HEK293 (cell line): ENCODE measurements around the gene FGR.

Experiments
- CTCF ChIA-PET: fragments of 350-600 bp; formaldehyde crosslinking; extraction: SDS; loops from one replicate; lab custom pipeline; 2021; ENCODE audit warnings: antibody characterized with exemption; lab: Yijun Ruan, JAX
- POLR2A ChIA-PET: fragments of 300-600 bp; formaldehyde crosslinking; extraction: SDS; loops from one replicate; lab custom pipeline; 2020; ENCODE audit warnings: antibody characterized with exemption, inconsistent platforms; lab: Yijun Ruan, JAX
- H3K27ac ChIP-seq: fragments of 200-500 bp; sonication (Bioruptor generic); 2 replicates; pipeline ENCODE4 v1.5.1; 2014; ENCODE audit warnings: low read depth, low read length, control low read depth, inconsistent platforms; ENCODE audit errors: extremely low read depth
- H3K36me3 ChIP-seq, 2 experiments: fragments of 200-500 bp in 1 of 2; sonication (Bioruptor generic) in 1 of 2; 1 replicate in 1 of 2; 2 replicates in 1 of 2; pipeline ENCODE4 v1.5.1; 2014 to 2017; ENCODE audit warnings: inconsistent platforms in 2 of 2, low read length in 2 of 2; ENCODE audit not compliant: control insufficient read depth in 2 of 2, insufficient read depth in 1 of 2
- H3K4me1 ChIP-seq: fragments of 200-500 bp; sonication (Bioruptor generic); 2 replicates; pipeline ENCODE4 v1.5.1; 2014; ENCODE audit warnings: mild to moderate bottlenecking, low read length, inconsistent platforms; ENCODE audit not compliant: control insufficient read depth, insufficient read depth
- H3K4me3 ChIP-seq: 2 replicates; pipeline ENCODE4 v1.5.1; 2011; ENCODE audit warnings: low read depth, mild to moderate bottlenecking, control low read depth, low read length, moderate library complexity
- H3K9me3 ChIP-seq: fragments of 200-500 bp; sonication (Bioruptor generic); 2 replicates; pipeline ENCODE4 v1.5.1; 2014; ENCODE audit warnings: low read depth, low read length, inconsistent platforms; ENCODE audit not compliant: control insufficient read depth, insufficient read depth
- GLIS1 ChIP-seq: fragments of 450-650 bp; formaldehyde crosslinking; IDR thresholded peaks from 2 replicates; pipeline ENCODE4 v1.5.1; 2016; ENCODE audit warnings: missing biosample characterization, missing genetic modification characterization
- GLIS2 ChIP-seq: fragments of 450-650 bp; formaldehyde crosslinking; IDR thresholded peaks from 2 replicates; pipeline ENCODE4 v1.5.1; 2016; ENCODE audit warnings: missing biosample characterization, missing genetic modification characterization
- KLF10 ChIP-seq: fragments of 450-650 bp; IDR thresholded peaks from 2 replicates; pipeline ENCODE4 v1.5.1; 2018; ENCODE audit warnings: missing biosample characterization, mild to moderate bottlenecking, missing genetic modification characterization
- KLF16 ChIP-seq: fragments of 450-650 bp; formaldehyde crosslinking; IDR thresholded peaks from 2 replicates; pipeline ENCODE4 v1.5.1; 2017; ENCODE audit warnings: missing biosample characterization, missing genetic modification characterization
- KLF9 ChIP-seq: fragments of 450-650 bp; formaldehyde crosslinking; IDR thresholded peaks from 2 replicates; pipeline ENCODE4 v1.5.1; 2016; ENCODE audit warnings: missing biosample characterization, missing genetic modification characterization, low read depth
- MEIS1 ChIP-seq: sonication (generic); formaldehyde crosslinking; IDR thresholded peaks from 2 replicates; pipeline ENCODE4 v1.8.1; 2022; ENCODE audit warnings: missing genetic modification reagents, mild to moderate bottlenecking, borderline replicate concordance
- SCRT1 ChIP-seq: fragments of 450-650 bp; formaldehyde crosslinking; IDR thresholded peaks from 2 replicates; pipeline ENCODE4 v1.5.1; 2016; ENCODE audit warnings: missing biosample characterization, missing genetic modification characterization, borderline replicate concordance
- SP2 ChIP-seq: fragments of 450-650 bp; formaldehyde crosslinking; IDR thresholded peaks from 2 replicates; pipeline ENCODE4 v1.5.1; 2016; ENCODE audit warnings: missing biosample characterization, missing genetic modification characterization
- TRIM28 ChIP-seq: IDR thresholded peaks from 2 replicates; pipeline ENCODE4 v1.6.1; 2011; ENCODE audit warnings: low read length, control low read depth, borderline replicate concordance
- YY1 ChIP-seq: fragments of 450-650 bp; formaldehyde crosslinking; IDR thresholded peaks from 2 replicates; pipeline ENCODE4 v1.5.1; 2018; ENCODE audit warnings: missing biosample characterization, missing genetic modification characterization
- ZIC2 ChIP-seq: fragments of 450-650 bp; formaldehyde crosslinking; IDR thresholded peaks from 2 replicates; pipeline ENCODE4 v1.5.1; 2016; ENCODE audit warnings: missing biosample characterization, missing genetic modification characterization
- ZNF10 ChIP-seq: fragments of 450-650 bp; formaldehyde crosslinking; IDR thresholded peaks from 2 replicates; pipeline ENCODE4 v1.5.1; 2017; ENCODE audit warnings: missing biosample characterization, missing genetic modification characterization
- ZNF423 ChIP-seq: fragments of 450-650 bp; formaldehyde crosslinking; IDR thresholded peaks from 2 replicates; pipeline ENCODE4 v1.5.1; 2016; ENCODE audit warnings: missing biosample characterization, missing genetic modification characterization
- ZNF521 ChIP-seq: fragments of 450-650 bp; formaldehyde crosslinking; IDR thresholded peaks from 2 replicates; pipeline ENCODE4 v1.5.1; 2017; ENCODE audit warnings: missing biosample characterization, mild to moderate bottlenecking, missing genetic modification characterization
- ZNF549 ChIP-seq: fragments of 450-650 bp; IDR thresholded peaks from 2 replicates; pipeline ENCODE4 v1.5.1; 2018; ENCODE audit warnings: missing biosample characterization, missing genetic modification characterization, mild to moderate bottlenecking, inconsistent platforms, moderate library complexity
- ZNF560 ChIP-seq: fragments of 450-650 bp; formaldehyde crosslinking; IDR thresholded peaks from 2 replicates; pipeline ENCODE4 v1.5.1; 2017; ENCODE audit warnings: missing biosample characterization, missing genetic modification characterization, borderline replicate concordance
- ZNF768 ChIP-seq: fragments of 450-650 bp; formaldehyde crosslinking; IDR thresholded peaks from 2 replicates; pipeline ENCODE4 v1.5.1; 2018; ENCODE audit warnings: missing biosample characterization, mild to moderate bottlenecking, missing genetic modification characterization
- TF ChIP-seq, protein P1 (sequence below): fragments of 450-650 bp; formaldehyde crosslinking; IDR thresholded peaks from 2 replicates; pipeline ENCODE4 v1.5.1; 2017; ENCODE audit warnings: missing biosample characterization, missing genetic modification characterization
- TF ChIP-seq, protein P2 (sequence below): fragments of 450-650 bp; formaldehyde crosslinking; IDR thresholded peaks from 2 replicates; pipeline ENCODE4 v1.5.1; 2016; ENCODE audit warnings: missing biosample characterization, missing genetic modification characterization
- TF ChIP-seq, protein P3 (sequence below): sonication (generic); formaldehyde crosslinking; IDR thresholded peaks from 2 replicates; pipeline ENCODE4 v1.8.1; 2022; ENCODE audit warnings: mild to moderate bottlenecking, moderate library complexity, missing genetic modification reagents
- TF ChIP-seq, protein P4 (sequence below): fragments of 450-650 bp; formaldehyde crosslinking; optimal IDR thresholded peaks from 2 replicates; pipeline ENCODE3; 2016; ENCODE audit warnings: missing biosample characterization, mild to moderate bottlenecking, missing genetic modification characterization
- TF ChIP-seq, protein P5 (sequence below): fragments of 450-650 bp; formaldehyde crosslinking; IDR thresholded peaks from 2 replicates; pipeline ENCODE4 v1.5.1; 2017; ENCODE audit warnings: missing biosample characterization, mild to moderate bottlenecking, missing genetic modification characterization, moderate library complexity
- TF ChIP-seq, protein P6 (sequence below): fragments of 450-650 bp; formaldehyde crosslinking; IDR thresholded peaks from 2 replicates; pipeline ENCODE4 v1.5.1; 2016; ENCODE audit warnings: missing biosample characterization, missing genetic modification characterization

The FGR gene

DNA sequence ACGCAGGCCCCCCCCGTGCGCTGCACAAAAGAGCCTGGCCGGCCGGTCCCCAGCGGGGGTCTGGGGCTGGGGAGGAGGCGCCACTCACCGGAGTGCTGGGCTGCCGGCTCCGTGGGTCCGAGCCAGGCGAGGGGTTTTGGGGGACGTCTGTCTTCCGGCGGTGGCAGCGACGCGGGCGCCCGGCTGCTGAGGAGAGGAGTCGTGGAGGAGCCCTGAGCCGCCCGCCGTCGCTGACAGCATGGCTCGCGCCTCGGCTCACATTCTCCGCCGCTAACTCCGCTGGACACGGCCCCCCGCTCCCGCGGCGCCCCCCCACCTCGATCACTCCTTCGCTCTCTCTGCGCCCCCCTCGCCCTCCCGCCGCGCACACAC, 31.7 kb downstream of the FGR start (continued):
- 0 out of 2 replicates have a peak, but pooled peaks have one; percentile 10 for TF ChIP-seq ZNF423 (tag by site-specific recombination)
- peak; percentile 82 for TF ChIP-seq GLIS1 (tag by site-specific recombination)
- TF ChIP-seq, protein P1, sequence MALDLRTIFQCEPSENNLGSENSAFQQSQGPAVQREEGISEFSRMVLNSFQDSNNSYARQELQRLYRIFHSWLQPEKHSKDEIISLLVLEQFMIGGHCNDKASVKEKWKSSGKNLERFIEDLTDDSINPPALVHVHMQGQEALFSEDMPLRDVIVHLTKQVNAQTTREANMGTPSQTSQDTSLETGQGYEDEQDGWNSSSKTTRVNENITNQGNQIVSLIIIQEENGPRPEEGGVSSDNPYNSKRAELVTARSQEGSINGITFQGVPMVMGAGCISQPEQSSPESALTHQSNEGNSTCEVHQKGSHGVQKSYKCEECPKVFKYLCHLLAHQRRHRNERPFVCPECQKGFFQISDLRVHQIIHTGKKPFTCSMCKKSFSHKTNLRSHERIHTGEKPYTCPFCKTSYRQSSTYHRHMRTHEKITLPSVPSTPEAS = no peak
- TF ChIP-seq ZNF549 (tag by site-specific recombination) = no peak
- TF ChIP-seq, protein P2, sequence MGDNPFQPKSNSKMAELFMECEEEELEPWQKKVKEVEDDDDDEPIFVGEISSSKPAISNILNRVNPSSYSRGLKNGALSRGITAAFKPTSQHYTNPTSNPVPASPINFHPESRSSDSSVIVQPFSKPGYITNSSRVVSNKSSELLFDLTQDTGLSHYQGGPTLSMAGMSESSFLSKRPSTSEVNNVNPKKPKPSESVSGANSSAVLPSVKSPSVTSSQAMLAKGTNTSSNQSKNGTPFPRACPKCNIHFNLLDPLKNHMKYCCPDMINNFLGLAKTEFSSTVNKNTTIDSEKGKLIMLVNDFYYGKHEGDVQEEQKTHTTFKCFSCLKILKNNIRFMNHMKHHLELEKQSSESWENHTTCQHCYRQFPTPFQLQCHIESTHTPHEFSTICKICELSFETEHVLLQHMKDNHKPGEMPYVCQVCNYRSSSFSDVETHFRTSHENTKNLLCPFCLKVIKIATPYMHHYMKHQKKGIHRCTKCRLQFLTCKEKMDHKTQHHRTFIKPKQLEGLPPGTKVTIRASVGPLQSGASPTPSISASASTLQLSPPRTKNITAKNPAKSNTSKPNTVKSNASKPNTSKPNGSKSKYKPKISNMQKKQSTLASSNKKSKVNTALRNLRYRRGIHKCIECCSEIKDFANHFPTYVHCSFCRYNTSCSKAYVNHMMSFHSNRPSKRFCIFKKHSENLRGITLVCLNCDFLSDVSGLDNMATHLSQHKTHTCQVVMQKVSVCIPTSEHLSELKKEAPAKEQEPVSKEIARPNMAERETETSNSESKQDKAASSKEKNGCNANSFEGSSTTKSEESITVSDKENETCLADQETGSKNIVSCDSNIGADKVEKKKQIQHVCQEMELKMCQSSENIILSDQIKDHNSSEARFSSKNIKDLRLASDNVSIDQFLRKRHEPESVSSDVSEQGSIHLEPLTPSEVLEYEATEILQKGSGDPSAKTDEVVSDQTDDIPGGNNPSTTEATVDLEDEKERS = no peak
- TF ChIP-seq ZNF521 = no peak
- TF ChIP-seq, protein P3, sequence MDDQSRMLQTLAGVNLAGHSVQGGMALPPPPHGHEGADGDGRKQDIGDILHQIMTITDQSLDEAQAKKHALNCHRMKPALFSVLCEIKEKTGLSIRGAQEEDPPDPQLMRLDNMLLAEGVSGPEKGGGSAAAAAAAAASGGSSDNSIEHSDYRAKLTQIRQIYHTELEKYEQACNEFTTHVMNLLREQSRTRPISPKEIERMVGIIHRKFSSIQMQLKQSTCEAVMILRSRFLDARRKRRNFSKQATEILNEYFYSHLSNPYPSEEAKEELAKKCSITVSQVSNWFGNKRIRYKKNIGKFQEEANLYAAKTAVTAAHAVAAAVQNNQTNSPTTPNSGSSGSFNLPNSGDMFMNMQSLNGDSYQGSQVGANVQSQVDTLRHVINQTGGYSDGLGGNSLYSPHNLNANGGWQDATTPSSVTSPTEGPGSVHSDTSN (CRISPR knock-in tag) = no peak
- no peak for TF ChIP-seq ZNF560 (tag by site-specific recombination)
- peak; percentile 66 for TF ChIP-seq ZIC2
- no peak for TF ChIP-seq SCRT1
- TF ChIP-seq GLIS2 = peak; percentile 85
- TF ChIP-seq, protein P4, sequence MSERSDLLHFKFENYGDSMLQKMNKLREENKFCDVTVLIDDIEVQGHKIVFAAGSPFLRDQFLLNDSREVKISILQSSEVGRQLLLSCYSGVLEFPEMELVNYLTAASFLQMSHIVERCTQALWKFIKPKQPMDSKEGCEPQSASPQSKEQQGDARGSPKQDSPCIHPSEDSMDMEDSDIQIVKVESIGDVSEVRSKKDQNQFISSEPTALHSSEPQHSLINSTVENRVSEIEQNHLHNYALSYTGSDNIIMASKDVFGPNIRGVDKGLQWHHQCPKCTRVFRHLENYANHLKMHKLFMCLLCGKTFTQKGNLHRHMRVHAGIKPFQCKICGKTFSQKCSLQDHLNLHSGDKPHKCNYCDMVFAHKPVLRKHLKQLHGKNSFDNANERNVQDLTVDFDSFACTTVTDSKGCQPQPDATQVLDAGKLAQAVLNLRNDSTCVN (tag by site-specific recombination) = peak; percentile 73
- no peak for TF ChIP-seq ZNF768 (tag by site-specific recombination)
- TF ChIP-seq, protein P5, sequence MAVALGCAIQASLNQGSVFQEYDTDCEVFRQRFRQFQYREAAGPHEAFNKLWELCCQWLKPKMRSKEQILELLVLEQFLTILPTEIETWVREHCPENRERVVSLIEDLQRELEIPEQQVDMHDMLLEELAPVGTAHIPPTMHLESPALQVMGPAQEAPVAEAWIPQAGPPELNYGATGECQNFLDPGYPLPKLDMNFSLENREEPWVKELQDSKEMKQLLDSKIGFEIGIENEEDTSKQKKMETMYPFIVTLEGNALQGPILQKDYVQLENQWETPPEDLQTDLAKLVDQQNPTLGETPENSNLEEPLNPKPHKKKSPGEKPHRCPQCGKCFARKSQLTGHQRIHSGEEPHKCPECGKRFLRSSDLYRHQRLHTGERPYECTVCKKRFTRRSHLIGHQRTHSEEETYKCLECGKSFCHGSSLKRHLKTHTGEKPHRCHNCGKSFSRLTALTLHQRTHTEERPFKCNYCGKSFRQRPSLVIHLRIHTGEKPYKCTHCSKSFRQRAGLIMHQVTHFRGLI = peak; percentile 71

DNA sequence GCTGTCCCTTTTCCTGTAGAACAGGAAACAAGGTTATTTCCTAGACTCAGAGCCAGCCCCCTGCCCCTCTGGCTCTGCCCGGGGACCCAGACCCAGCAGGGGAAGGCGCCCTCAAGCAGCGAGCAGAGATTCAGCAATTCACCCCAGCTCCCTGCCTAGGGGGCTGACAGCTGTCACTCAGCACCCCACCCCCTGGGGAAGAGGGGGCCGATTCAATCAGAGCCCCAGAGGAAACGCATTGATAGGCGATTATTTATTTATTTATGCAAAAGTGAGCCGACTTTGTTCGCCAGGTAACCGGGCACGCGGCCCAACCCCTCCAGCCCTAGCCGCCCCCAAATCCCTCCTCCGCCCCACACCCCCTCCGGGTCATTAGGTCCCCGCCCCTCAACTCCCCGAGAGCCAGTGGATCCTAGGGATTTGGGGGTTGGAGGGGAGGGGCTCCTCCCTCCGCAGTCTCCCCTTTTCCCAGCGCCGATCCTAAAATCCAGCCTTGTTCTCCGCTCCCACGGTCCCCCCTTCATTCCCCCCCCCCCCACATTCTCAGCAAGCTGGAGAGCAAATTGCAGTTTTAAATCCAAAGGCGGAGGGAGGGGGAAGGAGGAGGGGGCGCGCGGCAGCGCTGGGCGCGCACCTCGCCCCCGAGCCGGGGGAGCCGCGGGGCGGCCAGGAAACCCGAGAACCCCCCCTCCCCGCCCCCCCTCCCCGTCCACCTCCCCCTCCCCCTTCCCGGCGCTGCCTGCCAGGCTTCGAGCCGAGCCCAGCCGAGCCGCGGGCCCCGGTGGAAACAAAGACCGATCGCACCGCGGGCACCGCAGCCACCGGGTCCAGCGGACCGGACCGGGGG, 32.3 kb downstream of the FGR start:
- CTCF ChIA-PET = interaction anchor here (0.6 to 4.3 kb wide), 7 partner anchors 10 to 245 kb away, joined by 3 to 29 read pairs (median 4); no protein-coding TSS in a partner anchor
- H3K4me3 ChIP-seq = peak overlapping the region; percentile 69
- H3K27ac ChIP-seq = peak overlapping the region; percentile 72; the same call in 1 of the 2 replicates
- H3K9me3 ChIP-seq = no peaks in the 10 kb centered on the region
- H3K4me1 ChIP-seq = peaks cover 25% of the 10 kb centered on the region
- no peaks in the 10 kb centered on the region for H3K36me3 ChIP-seq
- POLR2A ChIA-PET = interaction anchor here (0.6 to 4.9 kb wide), 6 partner anchors 27 to 123 kb away, joined by 3 to 62 read pairs (median 10); partner anchors contain the start of genes FAM76A and WASF2
- 0 out of 2 replicates have a peak, but pooled peaks have one; percentile 16 for TF ChIP-seq KLF16 (tag by site-specific recombination)
- no peak for TF ChIP-seq KLF10 (tag by site-specific recombination)
- no peak for TF ChIP-seq MEIS1 (CRISPR knock-in tag)
- TF ChIP-seq ZNF10 (tag by site-specific recombination) = peak; percentile 92; the same call in 1 of the 2 replicates
- no peak for TF ChIP-seq YY1 (tag by site-specific recombination)
- 0 out of 2 replicates have a peak, but pooled peaks have one; percentile 20 for TF ChIP-seq KLF9 (tag by site-specific recombination)
- TF ChIP-seq GLIS1 (tag by site-specific recombination) = peak; percentile 32; the same call in 1 of the 2 replicates
- TF ChIP-seq, protein P6, sequence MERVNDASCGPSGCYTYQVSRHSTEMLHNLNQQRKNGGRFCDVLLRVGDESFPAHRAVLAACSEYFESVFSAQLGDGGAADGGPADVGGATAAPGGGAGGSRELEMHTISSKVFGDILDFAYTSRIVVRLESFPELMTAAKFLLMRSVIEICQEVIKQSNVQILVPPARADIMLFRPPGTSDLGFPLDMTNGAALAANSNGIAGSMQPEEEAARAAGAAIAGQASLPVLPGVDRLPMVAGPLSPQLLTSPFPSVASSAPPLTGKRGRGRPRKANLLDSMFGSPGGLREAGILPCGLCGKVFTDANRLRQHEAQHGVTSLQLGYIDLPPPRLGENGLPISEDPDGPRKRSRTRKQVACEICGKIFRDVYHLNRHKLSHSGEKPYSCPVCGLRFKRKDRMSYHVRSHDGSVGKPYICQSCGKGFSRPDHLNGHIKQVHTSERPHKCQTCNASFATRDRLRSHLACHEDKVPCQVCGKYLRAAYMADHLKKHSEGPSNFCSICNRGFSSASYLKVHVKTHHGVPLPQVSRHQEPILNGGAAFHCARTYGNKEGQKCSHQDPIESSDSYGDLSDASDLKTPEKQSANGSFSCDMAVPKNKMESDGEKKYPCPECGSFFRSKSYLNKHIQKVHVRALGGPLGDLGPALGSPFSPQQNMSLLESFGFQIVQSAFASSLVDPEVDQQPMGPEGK (tag by site-specific recombination) = peak; percentile 72; the same call in 1 of the 2 replicates
- peak; percentile 69; the same call in 1 of the 2 replicates for TF ChIP-seq ZIC2
- TF ChIP-seq SP2 = 0 out of 2 replicates have a peak, but pooled peaks have one; percentile 44
- TF ChIP-seq GLIS2 = peak; percentile 27; the same call in 1 of the 2 replicates
- TF ChIP-seq TRIM28 = no peak
